GM12878 (cell line): Measurements from ENCODE around the gene SLA2. TPM values are rescaled to one million over a fixed set of nuclear protein-coding genes. Genes with fewer than 3 reads are reported as not detected.

Source experiments
- ATAC-seq: fragments of 200-7000 bp; cut with Tn5 transposase; 3 replicates; pipeline ENCODE4 v1.9.1; 2020; ENCODE audit warnings: mild to moderate bottlenecking, moderate library complexity
- BruUV-seq: library from RNA; stranded (reverse); fragments of 400-500 nt; replicated peaks from 2 replicates; lab custom pipeline; 2021; lab: Mats Ljungman, UMichigan
- CTCF ChIA-PET: fragments of 300-600 bp; sonication (Branson Sonifier 250); formaldehyde crosslinking; extraction: SDS; loops from one replicate; lab custom pipeline; 2021; ENCODE audit warnings: inconsistent platforms; lab: Yijun Ruan, JAX
- POLR2A ChIA-PET: fragments of 350-600 bp; formaldehyde crosslinking; extraction: SDS; loops from one replicate; lab custom pipeline; 2021; ENCODE audit warnings: inconsistent platforms; lab: Charles Lee
- RAD21 ChIA-PET: fragments of 300-600 bp; sonication (Branson Sonifier 250); formaldehyde crosslinking; loops from one replicate; lab custom pipeline; 2023; ENCODE audit warnings: antibody characterized with exemption; ENCODE audit not compliant: unreplicated experiment; lab: Charles Lee
- SMC1A ChIA-PET: fragments of 300-600 bp; sonication (Branson Sonifier 250); formaldehyde crosslinking; loops from one replicate; lab custom pipeline; 2023; ENCODE audit not compliant: unreplicated experiment, uncharacterized antibody; lab: Charles Lee
- DNase-seq: peaks from one replicate; pipeline ENCODE4 v3.0.0-alpha.2; 2011; ENCODE audit warnings: low read depth, low spot score
- FAIRE-seq: peaks from 3 replicates; lab custom pipeline; 2011; peaks lifted over from hg19 to GRCh38; lab: Jason Lieb, UNC
- H2AFZ ChIP-seq: 2 replicates; pipeline ENCODE4 v1.6.0; 2011; ENCODE audit warnings: low read depth, low read length, control low read depth; ENCODE audit not compliant: control insufficient read depth
- H3K27ac ChIP-seq: 2 replicates; pipeline ENCODE4 v1.5.1; 2011; ENCODE audit warnings: control low read depth; ENCODE audit not compliant: control insufficient read depth, insufficient read depth
- H3K27me3 ChIP-seq, 2 experiments: replicated peaks in 1 of 2; 2 replicates each; pipeline versions ENCODE4 v1.6.0 to v1.6.1; 2011; ENCODE audit warnings: low read length in 1 of 2; ENCODE audit not compliant: control insufficient read depth in 2 of 2, insufficient read depth in 2 of 2
- H3K36me3 ChIP-seq, 2 experiments: 2 replicates each; pipeline ENCODE4 v1.5.1; 2011; ENCODE audit warnings: low read length in 1 of 2; ENCODE audit not compliant: control insufficient read depth in 2 of 2, insufficient read depth in 2 of 2
- H3K4me1 ChIP-seq: 2 replicates; pipeline ENCODE4 v1.6.1; 2011; ENCODE audit warnings: mild to moderate bottlenecking, low read length, moderate library complexity, mixed read lengths; ENCODE audit not compliant: control insufficient read depth, insufficient read depth
- H3K4me2 ChIP-seq: 2 replicates; pipeline ENCODE4 v1.6.0; 2011; ENCODE audit warnings: control low read depth; ENCODE audit not compliant: control insufficient read depth, insufficient read depth
- H3K4me3 ChIP-seq: fragments of 200-600 bp; sonication (generic); 2 replicates; pipeline ENCODE4 v1.5.1; 2016
- H3K79me2 ChIP-seq: 2 replicates; pipeline ENCODE4 v1.6.0; 2011; ENCODE audit warnings: low read length; ENCODE audit not compliant: control insufficient read depth, insufficient read depth
- H3K9ac ChIP-seq: 2 replicates; pipeline ENCODE4 v1.8.0; 2011; ENCODE audit warnings: low read length, control low read depth, mixed read lengths; ENCODE audit not compliant: control insufficient read depth, insufficient read depth
- H3K9me3 ChIP-seq: replicated peaks from 3 replicates; pipeline ENCODE4 v1.5.1; 2011; ENCODE audit warnings: mild to moderate bottlenecking, low read length; ENCODE audit not compliant: control insufficient read depth, insufficient read depth
- H4K20me1 ChIP-seq: 2 replicates; pipeline ENCODE4 v1.6.0; 2011; ENCODE audit not compliant: control insufficient read depth, insufficient read depth
- BRCA1 ChIP-seq: IDR thresholded peaks from 2 replicates; pipeline ENCODE4 v1.6.1; 2011; ENCODE audit warnings: low read depth, low read length, improper control_type of control experiment
- CBFB ChIP-seq: IDR thresholded peaks from 2 replicates; pipeline ENCODE4 v1.6.1; 2016; ENCODE audit warnings: antibody characterized with exemption, low read depth
- CBX5 ChIP-seq: sonication (generic); IDR thresholded peaks from 2 replicates; pipeline ENCODE4 v1.6.1; 2016; ENCODE audit warnings: low read depth, moderate library complexity, mild to moderate bottlenecking, inconsistent platforms
- MEF2A ChIP-seq: IDR thresholded peaks from 2 replicates; pipeline ENCODE4 v1.6.1; 2011; ENCODE audit warnings: low read depth, mild to moderate bottlenecking, low read length, moderate library complexity; ENCODE audit not compliant: insufficient read depth
- SIX5 ChIP-seq: IDR thresholded peaks from 2 replicates; pipeline ENCODE4 v1.6.1; 2011; ENCODE audit warnings: mild to moderate bottlenecking, low read depth, low read length, moderate library complexity; ENCODE audit not compliant: severe bottlenecking
- SP1 ChIP-seq: IDR thresholded peaks from one replicate; pipeline ENCODE4 v1.6.1; 2011; ENCODE audit warnings: low read depth, low read length
- STAT3 ChIP-seq: IDR thresholded peaks from 2 replicates; pipeline ENCODE4 v1.6.1; 2011; ENCODE audit warnings: low read depth, low read length, improper control_type of control experiment
- TCF12 ChIP-seq: IDR thresholded peaks from 2 replicates; pipeline ENCODE4 v1.6.1; 2011; ENCODE audit warnings: low read depth, mild to moderate bottlenecking, low read length
- WRNIP1 ChIP-seq: IDR thresholded peaks from 2 replicates; pipeline ENCODE4 v1.6.1; 2011; ENCODE audit warnings: low read depth, low read length, improper control_type of control experiment, borderline replicate concordance
- WGBS: methylation state at CpG from one replicate; pipeline ENCODE4 v1.1.6; 2016; ENCODE audit warnings: low lambda C conversion rate; ENCODE audit not compliant: insufficient replicate concordance, insufficient coverage; ENCODE audit errors: missing lambda C conversion rate; 5-methylcytosine and 5-hydroxymethylcytosine counted together
- in situ Hi-C: fragments of 300-500 bp; cut with MboI; formaldehyde crosslinking; loops from 9 replicates; pipeline ENCODE4 v1.14.3; 2018; ENCODE audit warnings: mixed read lengths
- intact Hi-C: fragments of 100-400 bp; cut with micrococcal nuclease; formaldehyde crosslinking; loops from one replicate; pipeline ENCODE4 v1.14.2; 2022; ENCODE audit not compliant: unreplicated experiment
- polyA plus RNA-seq, 11 experiments: library from polyadenylated mRNA; depleted of rRNA in 4 of 11; unstranded in 6 of 11; stranded (reverse) in 5 of 11; fragments of >200 nt; fragmentation: Nextera tagmentation in 4 of 11; fragmentation: Illumina TruSeq in 1 of 11; extraction: Ambion mirVana in 4 of 11; extraction: Trizol in 1 of 11; gene quantifications; 1 replicate in 1 of 11; 2 replicates in 10 of 11; pipeline versions ENCODE4 v1.2.1 to v1.2.3, GENCODE V29; 2011 to 2016; ENCODE audit warnings: inconsistent platforms in 2 of 11, missing spikeins in 2 of 11, low read depth in 1 of 11
- total RNA-seq, 4 experiments: library from RNA; depleted of rRNA in 3 of 4; stranded (reverse); fragments of >200 nt in 3 of 4; fragmentation: Illumina TruSeq in 1 of 4; extraction: Trizol in 1 of 4; gene quantifications; 2 replicates each; pipeline versions ENCODE4 v1.2.1 to v1.2.3, GENCODE V29; 2013 to 2021
- TF ChIP-seq, protein P1 (sequence below): fragments of 450-650 bp; IDR thresholded peaks from 2 replicates; pipeline ENCODE4 v1.6.1; 2017; ENCODE audit warnings: mild to moderate bottlenecking
- TF ChIP-seq, protein P2 (sequence below): fragments of 450-650 bp; IDR thresholded peaks from 2 replicates; pipeline ENCODE4 v1.6.1; 2017; ENCODE audit warnings: mild to moderate bottlenecking, moderate library complexity
- TF ChIP-seq, protein P3 (sequence below): fragments of 450-650 bp; IDR thresholded peaks from 2 replicates; pipeline ENCODE4 v1.6.1; 2016; ENCODE audit warnings: mild to moderate bottlenecking, moderate library complexity, borderline replicate concordance
- TF ChIP-seq, protein P4 (sequence below): IDR thresholded peaks from 2 replicates; pipeline ENCODE4 v1.6.1; 2011; ENCODE audit warnings: borderline replicate concordance, low read depth, mild to moderate bottlenecking, moderate library complexity, mixed read lengths, low read length; ENCODE audit not compliant: insufficient read depth; ENCODE audit errors: extremely low read length

Gene SLA2
- total and polyA plus RNA-seq, 10 of the 15 experiments (the other 5 are each of a cell fraction or from before 2014, with no cell fraction given) = 0.29 to 3.3 (median 1.4) TPM

DNA sequence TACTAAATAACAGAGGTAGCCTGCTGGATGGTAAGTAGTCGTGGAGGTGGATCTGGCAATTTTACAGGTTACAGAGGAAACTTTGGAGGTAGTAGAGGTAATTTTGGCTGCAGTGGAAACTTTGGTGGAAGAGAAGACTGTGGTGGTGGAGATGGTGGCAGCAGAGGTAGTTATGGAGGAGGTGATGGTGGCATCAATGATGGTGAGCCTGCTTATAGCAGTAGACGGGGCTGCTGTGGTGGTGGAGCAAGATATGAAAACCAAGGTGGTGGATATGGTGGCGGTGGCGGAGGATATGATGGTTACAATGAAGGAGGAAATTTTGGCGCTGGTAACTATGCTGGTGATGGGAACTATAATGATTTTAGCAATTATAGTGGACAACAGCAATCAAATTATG is 25.1 kb downstream of the SLA2 start:
- RAD21 ChIA-PET = no interaction called here
- CTCF ChIA-PET = no interaction called here
- Histone ChIP-seq H3K27ac (no peak overlapping the region), H3K4me3 (no peak overlapping the region), H3K9me3 (no peaks in the 10 kb centered on the region), H3K4me2 (no peak overlapping the region), H3K79me2 (no peaks in the 10 kb centered on the region), H2AFZ (no peak overlapping the region), H3K4me1 (no peaks in the 10 kb centered on the region), H3K27me3 (no peaks in the 10 kb centered on the region), H4K20me1 (no peaks in the 10 kb centered on the region), H3K9ac (no peak overlapping the region)
- DNase-seq (no peak), FAIRE-seq (no peak), ATAC-seq (no peak)
- POLR2A ChIA-PET = no interaction called here
- intact Hi-C loops = no loop called here
- in situ Hi-C loops = no loop called here
- 97% methylated on average over 5 of the region's 5 CpGs for WGBS
- no TSS peak for BruUV-seq
- SMC1A ChIA-PET = no interaction called here
- TF ChIP-seq STAT3 (no peak), BRCA1 (no peak), MEF2A (no peak), SP1 (no peak), WRNIP1 (no peak), TCF12 (no peak), CBFB (no peak), SIX5 (no peak), CBX5 (no peak)
- TF ChIP-seq, protein P1, sequence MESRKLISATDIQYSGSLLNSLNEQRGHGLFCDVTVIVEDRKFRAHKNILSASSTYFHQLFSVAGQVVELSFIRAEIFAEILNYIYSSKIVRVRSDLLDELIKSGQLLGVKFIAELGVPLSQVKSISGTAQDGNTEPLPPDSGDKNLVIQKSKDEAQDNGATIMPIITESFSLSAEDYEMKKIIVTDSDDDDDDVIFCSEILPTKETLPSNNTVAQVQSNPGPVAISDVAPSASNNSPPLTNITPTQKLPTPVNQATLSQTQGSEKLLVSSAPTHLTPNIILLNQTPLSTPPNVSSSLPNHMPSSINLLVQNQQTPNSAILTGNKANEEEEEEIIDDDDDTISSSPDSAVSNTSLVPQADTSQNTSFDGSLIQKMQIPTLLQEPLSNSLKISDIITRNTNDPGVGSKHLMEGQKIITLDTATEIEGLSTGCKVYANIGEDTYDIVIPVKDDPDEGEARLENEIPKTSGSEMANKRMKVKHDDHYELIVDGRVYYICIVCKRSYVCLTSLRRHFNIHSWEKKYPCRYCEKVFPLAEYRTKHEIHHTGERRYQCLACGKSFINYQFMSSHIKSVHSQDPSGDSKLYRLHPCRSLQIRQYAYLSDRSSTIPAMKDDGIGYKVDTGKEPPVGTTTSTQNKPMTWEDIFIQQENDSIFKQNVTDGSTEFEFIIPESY = no peak
- TF ChIP-seq, protein P2, sequence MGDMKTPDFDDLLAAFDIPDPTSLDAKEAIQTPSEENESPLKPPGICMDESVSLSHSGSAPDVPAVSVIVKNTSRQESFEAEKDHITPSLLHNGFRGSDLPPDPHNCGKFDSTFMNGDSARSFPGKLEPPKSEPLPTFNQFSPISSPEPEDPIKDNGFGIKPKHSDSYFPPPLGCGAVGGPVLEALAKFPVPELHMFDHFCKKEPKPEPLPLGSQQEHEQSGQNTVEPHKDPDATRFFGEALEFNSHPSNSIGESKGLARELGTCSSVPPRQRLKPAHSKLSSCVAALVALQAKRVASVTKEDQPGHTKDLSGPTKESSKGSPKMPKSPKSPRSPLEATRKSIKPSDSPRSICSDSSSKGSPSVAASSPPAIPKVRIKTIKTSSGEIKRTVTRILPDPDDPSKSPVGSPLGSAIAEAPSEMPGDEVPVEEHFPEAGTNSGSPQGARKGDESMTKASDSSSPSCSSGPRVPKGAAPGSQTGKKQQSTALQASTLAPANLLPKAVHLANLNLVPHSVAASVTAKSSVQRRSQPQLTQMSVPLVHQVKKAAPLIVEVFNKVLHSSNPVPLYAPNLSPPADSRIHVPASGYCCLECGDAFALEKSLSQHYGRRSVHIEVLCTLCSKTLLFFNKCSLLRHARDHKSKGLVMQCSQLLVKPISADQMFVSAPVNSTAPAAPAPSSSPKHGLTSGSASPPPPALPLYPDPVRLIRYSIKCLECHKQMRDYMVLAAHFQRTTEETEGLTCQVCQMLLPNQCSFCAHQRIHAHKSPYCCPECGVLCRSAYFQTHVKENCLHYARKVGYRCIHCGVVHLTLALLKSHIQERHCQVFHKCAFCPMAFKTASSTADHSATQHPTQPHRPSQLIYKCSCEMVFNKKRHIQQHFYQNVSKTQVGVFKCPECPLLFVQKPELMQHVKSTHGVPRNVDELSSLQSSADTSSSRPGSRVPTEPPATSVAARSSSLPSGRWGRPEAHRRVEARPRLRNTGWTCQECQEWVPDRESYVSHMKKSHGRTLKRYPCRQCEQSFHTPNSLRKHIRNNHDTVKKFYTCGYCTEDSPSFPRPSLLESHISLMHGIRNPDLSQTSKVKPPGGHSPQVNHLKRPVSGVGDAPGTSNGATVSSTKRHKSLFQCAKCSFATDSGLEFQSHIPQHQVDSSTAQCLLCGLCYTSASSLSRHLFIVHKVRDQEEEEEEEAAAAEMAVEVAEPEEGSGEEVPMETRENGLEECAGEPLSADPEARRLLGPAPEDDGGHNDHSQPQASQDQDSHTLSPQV = no peak
- TF ChIP-seq, protein P3, sequence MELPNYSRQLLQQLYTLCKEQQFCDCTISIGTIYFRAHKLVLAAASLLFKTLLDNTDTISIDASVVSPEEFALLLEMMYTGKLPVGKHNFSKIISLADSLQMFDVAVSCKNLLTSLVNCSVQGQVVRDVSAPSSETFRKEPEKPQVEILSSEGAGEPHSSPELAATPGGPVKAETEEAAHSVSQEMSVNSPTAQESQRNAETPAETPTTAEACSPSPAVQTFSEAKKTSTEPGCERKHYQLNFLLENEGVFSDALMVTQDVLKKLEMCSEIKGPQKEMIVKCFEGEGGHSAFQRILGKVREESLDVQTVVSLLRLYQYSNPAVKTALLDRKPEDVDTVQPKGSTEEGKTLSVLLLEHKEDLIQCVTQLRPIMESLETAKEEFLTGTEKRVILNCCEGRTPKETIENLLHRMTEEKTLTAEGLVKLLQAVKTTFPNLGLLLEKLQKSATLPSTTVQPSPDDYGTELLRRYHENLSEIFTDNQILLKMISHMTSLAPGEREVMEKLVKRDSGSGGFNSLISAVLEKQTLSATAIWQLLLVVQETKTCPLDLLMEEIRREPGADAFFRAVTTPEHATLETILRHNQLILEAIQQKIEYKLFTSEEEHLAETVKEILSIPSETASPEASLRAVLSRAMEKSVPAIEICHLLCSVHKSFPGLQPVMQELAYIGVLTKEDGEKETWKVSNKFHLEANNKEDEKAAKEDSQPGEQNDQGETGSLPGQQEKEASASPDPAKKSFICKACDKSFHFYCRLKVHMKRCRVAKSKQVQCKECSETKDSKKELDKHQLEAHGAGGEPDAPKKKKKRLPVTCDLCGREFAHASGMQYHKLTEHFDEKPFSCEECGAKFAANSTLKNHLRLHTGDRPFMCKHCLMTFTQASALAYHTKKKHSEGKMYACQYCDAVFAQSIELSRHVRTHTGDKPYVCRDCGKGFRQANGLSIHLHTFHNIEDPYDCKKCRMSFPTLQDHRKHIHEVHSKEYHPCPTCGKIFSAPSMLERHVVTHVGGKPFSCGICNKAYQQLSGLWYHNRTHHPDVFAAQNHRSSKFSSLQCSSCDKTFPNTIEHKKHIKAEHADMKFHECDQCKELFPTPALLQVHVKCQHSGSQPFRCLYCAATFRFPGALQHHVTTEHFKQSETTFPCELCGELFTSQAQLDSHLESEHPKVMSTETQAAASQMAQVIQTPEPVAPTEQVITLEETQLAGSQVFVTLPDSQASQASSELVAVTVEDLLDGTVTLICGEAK = no peak
- TF ChIP-seq, protein P4, sequence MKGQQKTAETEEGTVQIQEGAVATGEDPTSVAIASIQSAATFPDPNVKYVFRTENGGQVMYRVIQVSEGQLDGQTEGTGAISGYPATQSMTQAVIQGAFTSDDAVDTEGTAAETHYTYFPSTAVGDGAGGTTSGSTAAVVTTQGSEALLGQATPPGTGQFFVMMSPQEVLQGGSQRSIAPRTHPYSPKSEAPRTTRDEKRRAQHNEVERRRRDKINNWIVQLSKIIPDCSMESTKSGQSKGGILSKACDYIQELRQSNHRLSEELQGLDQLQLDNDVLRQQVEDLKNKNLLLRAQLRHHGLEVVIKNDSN = no peak
- TF ChIP-seq, all 136 proteins: peak for 0
- H3K36me3 ChIP-seq = no peaks in the 10 kb centered on the region
